Ovary (tissue), 10 donors: ENCODE measurements around the gene PIGL. TPM values are rescaled to one million over a fixed set of nuclear protein-coding genes. Genes with fewer than 3 reads are reported as not detected.

ENCODE experiments used
- DNase-seq, 5 donors: peaks; one replicate each; pipeline ENCODE4 v3.0.0-alpha.2; 2019 to 2020
- H3K27ac ChIP-seq, 2 donors: fragments of 200-600 bp; one replicate each; pipeline versions ENCODE4 v1.5.1 to v1.8.0; 2019 to 2022
- H3K27me3 ChIP-seq: fragments of 200-600 bp; one replicate; pipeline ENCODE4 v1.8.0; 2022
- H3K36me3 ChIP-seq: fragments of 200-600 bp; sonication (generic); one replicate; pipeline ENCODE4 v1.5.1; 2019
- H3K4me1 ChIP-seq: one replicate; pipeline ENCODE4 v1.8.1; 2013; ENCODE audit warnings: mild to moderate bottlenecking, moderate library complexity; ENCODE audit not compliant: insufficient read depth
- H3K4me3 ChIP-seq: fragments of 200-600 bp; sonication (generic); one replicate; pipeline ENCODE4 v1.5.1; 2017
- H3K9me3 ChIP-seq, 2 donors: fragments of 200-600 bp in 1 of 2; sonication (generic) in 1 of 2; one replicate each; pipeline versions ENCODE4 v1.5.1 to v1.8.1; 2013 to 2019; ENCODE audit warnings: mild to moderate bottlenecking in 1 of 2, moderate library complexity in 1 of 2
- EP300 ChIP-seq: sonication (generic); formaldehyde crosslinking; IDR thresholded peaks from one replicate; pipeline ENCODE4 v1.6.1; 2017; ENCODE audit warnings: antibody characterized with exemption
- POLR2A ChIP-seq: fragments of 450-650 bp; IDR thresholded peaks from one replicate; pipeline ENCODE4 v1.6.1; 2017; ENCODE audit warnings: antibody characterized with exemption, mild to moderate bottlenecking, moderate library complexity
- WGBS, 3 donors: extraction: QIAGEN DNeasy Blood & Tissue Kit in 1 of 3; methylation state at CpG; one replicate each; pipeline versions ENCODE4 v1.1.5 to v1.1.7; 2013 to 2017; 5-methylcytosine and 5-hydroxymethylcytosine counted together
- intact Hi-C, 4 donors: fragments of 100-400 bp; cut with DNase I; formaldehyde crosslinking; loops; one replicate each; pipeline versions ENCODE4 v1.11.0 to v1.15.1; 2022 to 2023
- long read RNA-seq, 3 donors: library from polyadenylated mRNA in 2 of 3; unstranded in 2 of 3; transcript quantifications; one replicate each; pipeline ENCODE4 v2.0.0 and lab custom pipeline, GENCODE V29; 2021 to 2026
- polyA plus RNA-seq, 2 donors: library from polyadenylated mRNA; stranded (reverse); fragments of 200-250 nt in 1 of 2; fragments of 350-450 nt in 1 of 2; fragmentation: Illumina TruSeq in 1 of 2; extraction: RNeasy Lipid Tissue Mini Kit (QIAGEN cat#74804) in 1 of 2; gene quantifications; one replicate each; pipeline ENCODE4 v1.2.3, GENCODE V29; 2013 to 2014
- total RNA-seq, 7 donors: library from RNA; depleted of rRNA in 2 of 7; stranded (reverse); fragments of >200 nt in 2 of 7; fragmentation: NEBNext Ultra II Directional in 3 of 7; extraction: Animal tissue kit (Norgen Biotek cat#: 25700) in 3 of 7; gene quantifications; one replicate each; pipeline versions ENCODE4 v1.1.0 to v1.2.4, GENCODE V29; 2016 to 2023
- TF ChIP-seq, protein P1 (sequence below), 3 donors: fragments of 450-650 bp in 2 of 3; fragments of 200-600 bp in 1 of 3; IDR thresholded peaks; one replicate each; pipeline versions ENCODE4 v1.5.1 to v1.8.0; 2016 to 2022; ENCODE audit warnings: antibody characterized with exemption in 3 of 3, mild to moderate bottlenecking in 1 of 3
- donor health status: DM: no; HTN: no; CAD: no; lungs with moderate emphysema.
- donor health status: DM: no; HTN: no; CAD: no.
- donor health status: Bipolar disorder and iron deficiency.
- donor health status: DM: yes; HTN: yes; CAD: no.
- donor health status: DM: no; HTN: no; CAD: no.
- donor health status: DM: yes; HTN: yes; CAD: no.

PIGL gene
- total RNA-seq (10 to 100 TPM; 26.4 to 45.2 (median 36.6) TPM), polyA plus RNA-seq (10 to 100 TPM; 16.1 to 18.2 TPM)
- long read RNA-seq, donor 1, partial matches to known transcripts: 1 of 22 reads
- long read RNA-seq, donor 1, other reads (novel, unspliced or antisense): 15 of 22 reads
- long read RNA-seq, donor 2, partial matches to known transcripts: 0 of 6 reads
- long read RNA-seq, donor 2, other reads (novel, unspliced or antisense): 0 of 6 reads
- long read RNA-seq, donor 3, partial matches to known transcripts: 0 of 9 reads
- long read RNA-seq, donor 3, other reads (novel, unspliced or antisense): 7 of 9 reads

DNA sequence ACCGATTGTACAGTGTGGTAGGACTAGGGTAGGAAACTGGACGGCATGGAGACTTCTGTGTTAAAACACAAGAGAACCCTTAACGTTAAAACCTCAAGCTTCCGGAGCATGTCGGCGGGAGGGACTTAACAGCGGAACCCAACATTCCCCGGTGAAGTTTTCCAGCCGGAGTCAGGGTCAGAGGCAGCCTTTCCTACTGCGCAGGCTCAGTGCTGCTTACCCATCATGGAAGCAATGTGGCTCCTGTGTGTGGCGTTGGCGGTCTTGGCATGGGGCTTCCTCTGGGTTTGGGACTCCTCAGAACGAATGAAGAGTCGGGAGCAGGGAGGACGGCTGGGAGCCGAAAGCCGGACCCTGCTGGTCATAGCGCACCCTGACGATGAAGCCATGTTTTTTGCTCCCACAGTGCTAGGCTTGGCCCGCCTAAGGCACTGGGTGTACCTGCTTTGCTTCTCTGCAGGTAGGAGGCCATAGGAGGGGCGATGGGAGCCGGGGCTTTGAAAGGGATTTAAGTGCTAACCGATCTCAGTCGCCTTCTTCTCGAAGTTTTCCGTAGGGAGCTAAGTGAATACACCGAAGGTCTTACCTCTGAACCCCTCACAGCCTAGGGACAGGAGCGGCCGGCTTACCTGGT, at the start of gene PIGL:
Gene PIGL, plus strand, starts transcription at position 209 of the 634 bp plus-strand sequence. Its CDS starts 17 bp downstream, at position 226.
- peak within 1 kb of the TSS; percentile 92 to 98 for H3K27ac ChIP-seq
- H3K4me1 ChIP-seq: peaks cover 6% of the 10 kb centered on the region
- intact Hi-C loops: loop anchor here in 1 of 4 donors (5.0 to 10.0 kb wide), 2 partner anchors 70 to 212 kb away; no protein-coding TSS in a partner anchor
- WGBS, 3 donors: 0% methylated on average over 29 of the region's 29 CpGs
- no peaks in the 10 kb centered on the region for H3K9me3 ChIP-seq
- peak within 1 kb of the TSS; percentile 85 for H3K4me3 ChIP-seq
- DNase-seq: peak; percentile 86 to 89 (median 88)
- no peaks in the 10 kb centered on the region for H3K36me3 ChIP-seq
- no peaks in the 10 kb centered on the region for H3K27me3 ChIP-seq
- TF ChIP-seq POLR2A (no peak), EP300 (no peak)
- TF ChIP-seq, protein P1, sequence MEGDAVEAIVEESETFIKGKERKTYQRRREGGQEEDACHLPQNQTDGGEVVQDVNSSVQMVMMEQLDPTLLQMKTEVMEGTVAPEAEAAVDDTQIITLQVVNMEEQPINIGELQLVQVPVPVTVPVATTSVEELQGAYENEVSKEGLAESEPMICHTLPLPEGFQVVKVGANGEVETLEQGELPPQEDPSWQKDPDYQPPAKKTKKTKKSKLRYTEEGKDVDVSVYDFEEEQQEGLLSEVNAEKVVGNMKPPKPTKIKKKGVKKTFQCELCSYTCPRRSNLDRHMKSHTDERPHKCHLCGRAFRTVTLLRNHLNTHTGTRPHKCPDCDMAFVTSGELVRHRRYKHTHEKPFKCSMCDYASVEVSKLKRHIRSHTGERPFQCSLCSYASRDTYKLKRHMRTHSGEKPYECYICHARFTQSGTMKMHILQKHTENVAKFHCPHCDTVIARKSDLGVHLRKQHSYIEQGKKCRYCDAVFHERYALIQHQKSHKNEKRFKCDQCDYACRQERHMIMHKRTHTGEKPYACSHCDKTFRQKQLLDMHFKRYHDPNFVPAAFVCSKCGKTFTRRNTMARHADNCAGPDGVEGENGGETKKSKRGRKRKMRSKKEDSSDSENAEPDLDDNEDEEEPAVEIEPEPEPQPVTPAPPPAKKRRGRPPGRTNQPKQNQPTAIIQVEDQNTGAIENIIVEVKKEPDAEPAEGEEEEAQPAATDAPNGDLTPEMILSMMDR (IDR thresholded peaks at IDR 0.05): no peak

DNA sequence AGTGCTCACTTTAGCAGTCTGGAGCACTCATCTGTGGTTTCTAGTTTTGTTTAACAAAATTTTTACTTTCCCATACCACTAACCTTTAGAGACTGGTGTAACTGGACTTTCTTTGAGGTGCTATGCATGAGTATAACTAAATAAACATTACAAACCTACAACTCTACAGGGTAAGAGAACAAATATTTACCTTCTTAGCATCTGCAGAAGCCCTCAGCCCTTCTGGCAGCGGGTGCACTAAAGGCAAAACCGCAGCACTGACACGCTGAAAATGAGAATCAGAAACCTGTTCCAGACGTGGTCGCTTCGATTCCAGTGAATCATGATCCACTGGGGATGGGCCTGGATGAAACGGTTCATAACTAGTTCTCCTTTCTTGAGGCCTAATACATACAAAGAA, 45.4 kb upstream of the PIGL start:
- no peak for DNase-seq
- TF ChIP-seq EP300 (no peak), POLR2A (no peak)
- TF ChIP-seq, protein P1 (IDR thresholded peaks at IDR 0.05): no peak
- Histone ChIP-seq H3K9me3 (no peaks in the 10 kb centered on the region), H3K27me3 (no peaks in the 10 kb centered on the region), H3K27ac (no peak overlapping the region), H3K4me3 (no peak overlapping the region), H3K4me1 (no peaks in the 10 kb centered on the region), H3K36me3 (no peaks in the 10 kb centered on the region)
- 86 to 91% (median 90%) methylated on average over 7 of the region's 7 CpGs for WGBS, 3 donors
- intact Hi-C loops: no loop called here

DNA sequence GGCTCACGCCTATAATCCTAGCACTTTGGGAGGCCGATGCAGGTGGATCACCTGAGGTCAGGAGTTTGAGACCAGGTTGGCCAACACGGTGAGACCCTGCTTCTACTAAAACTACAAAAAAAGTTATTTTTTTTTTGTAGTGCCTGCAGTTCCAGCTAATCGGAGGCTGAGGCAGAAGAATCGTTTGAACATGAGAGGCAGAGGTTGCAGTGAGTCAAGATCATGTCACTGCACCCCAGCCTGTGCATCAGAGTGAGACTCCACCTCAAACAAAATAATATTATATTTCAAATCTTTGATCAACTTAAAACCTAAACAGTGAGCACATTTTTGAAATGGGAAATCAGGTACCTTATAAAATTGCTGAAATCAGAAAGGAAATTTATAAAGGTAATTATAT, 38.2 kb upstream of the PIGL start:
- no peaks in the 10 kb centered on the region for H3K4me1 ChIP-seq
- no peak for TF ChIP-seq EP300
- TF ChIP-seq, protein P1 (IDR thresholded peaks at IDR 0.05): no peak
- TF ChIP-seq POLR2A: no peak
- WGBS, 3 donors: 90 to 94% (median 94%) methylated on average over 5 of the region's 5 CpGs

DNA sequence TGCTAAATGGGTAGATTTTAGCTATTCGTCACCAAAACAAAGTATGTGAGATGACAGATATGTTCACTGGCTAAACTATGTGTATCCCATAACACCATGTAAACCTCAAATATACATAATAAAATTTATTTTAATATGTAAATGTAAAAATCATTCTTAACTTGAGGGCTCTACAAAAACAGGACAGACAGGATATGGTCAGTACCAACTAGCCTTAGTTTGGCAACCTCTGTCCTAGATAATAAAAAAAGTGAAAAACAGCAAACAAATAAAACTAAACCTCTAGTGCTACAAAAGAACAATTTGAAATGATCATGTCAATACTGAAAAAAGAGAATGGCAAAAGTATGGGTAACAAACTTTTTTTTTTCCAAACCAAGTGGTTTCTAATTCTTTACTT, 35.4 kb upstream of the PIGL start:
- TF ChIP-seq EP300: no peak
- TF ChIP-seq, protein P1 (IDR thresholded peaks at IDR 0.05): no peak
- TF ChIP-seq POLR2A: no peak
- intact Hi-C loops: no loop called here
- no peak for DNase-seq
- no peaks in the 10 kb centered on the region for H3K27me3 ChIP-seq
- no peak overlapping the region for H3K4me3 ChIP-seq
- 90 to 100% (median 98%) methylated on average over 1 of the region's 1 CpG for WGBS, 3 donors
- no peaks in the 10 kb centered on the region for H3K36me3 ChIP-seq
- no peaks in the 10 kb centered on the region for H3K9me3 ChIP-seq
- no peak overlapping the region for H3K27ac ChIP-seq
- H3K4me1 ChIP-seq: no peaks in the 10 kb centered on the region

More for the DNA sequence above, 38.2 kb upstream of the PIGL start:
- intact Hi-C loops: no loop called here
- H3K27ac ChIP-seq: no peak overlapping the region
- H3K4me3 ChIP-seq: no peak overlapping the region
- H3K27me3 ChIP-seq: no peaks in the 10 kb centered on the region
- no peak for DNase-seq
- H3K9me3 ChIP-seq: no peaks in the 10 kb centered on the region
- H3K36me3 ChIP-seq: no peaks in the 10 kb centered on the region
